HTERT RPE-1 (cell line): ENCODE measurements around the gene PAX5.

Experiments
- in situ Hi-C: fragments of 300-500 bp; cut with MboI; formaldehyde crosslinking; loops from 4 replicates; pipeline ENCODE4 v1.14.3; 2020; ENCODE audit warnings: low sequenced_read_pairs

Gene PAX5

GRCh38 chr9:36905101-36906066 lies 128.7 kb downstream of the PAX5 start:
- in situ Hi-C loops = no loop called here

GRCh38 chr9:36903541-36904435 lies 130.3 kb downstream of the PAX5 start:
- in situ Hi-C loops = no loop called here

GRCh38 chr9:36902861-36903524 lies 131.1 kb downstream of the PAX5 start:
- in situ Hi-C loops = no loop called here

GRCh38 chr9:36902080-36902716 lies 131.9 kb downstream of the PAX5 start:
- in situ Hi-C loops = no loop called here

- in situ Hi-C loops = no loop called here
These were observed 132.5 kb downstream of the PAX5 start for GRCh38 chr9:36901528-36901927.

GRCh38 chr9:36900856-36901220 lies 133.2 kb downstream of the PAX5 start:
- in situ Hi-C loops = no loop called here

- in situ Hi-C loops = no loop called here
These were observed 133.8 kb downstream of the PAX5 start for GRCh38 chr9:36900136-36900855.

- in situ Hi-C loops = no loop called here
These were observed 134.7 kb downstream of the PAX5 start for GRCh38 chr9:36899406-36899805.

- in situ Hi-C loops = no loop called here
These were observed 135.5 kb downstream of the PAX5 start for GRCh38 chr9:36898431-36899020.

- in situ Hi-C loops = no loop called here
These were observed 136.6 kb downstream of the PAX5 start for GRCh38 chr9:36897478-36897877.

GRCh38 chr9:36897019-36897418 lies 137.0 kb downstream of the PAX5 start:
- in situ Hi-C loops = no loop called here

- in situ Hi-C loops = no loop called here
These were observed 137.8 kb downstream of the PAX5 start for GRCh38 chr9:36896296-36896695.

GRCh38 chr9:36895744-36896260 lies 138.3 kb downstream of the PAX5 start:
- in situ Hi-C loops = no loop called here

GRCh38 chr9:36894695-36895310 lies 139.3 kb downstream of the PAX5 start:
- in situ Hi-C loops = no loop called here

GRCh38 chr9:36893911-36894310 lies 140.2 kb downstream of the PAX5 start:
- in situ Hi-C loops = no loop called here

GRCh38 chr9:36893184-36893583 lies 140.9 kb downstream of the PAX5 start:
- in situ Hi-C loops = no loop called here

- in situ Hi-C loops = no loop called here
These were observed 141.8 kb downstream of the PAX5 start for GRCh38 chr9:36892279-36892678.

GRCh38 chr9:36891341-36891811 lies 142.7 kb downstream of the PAX5 start:
- in situ Hi-C loops = no loop called here

- in situ Hi-C loops = no loop called here
These were observed 144.2 kb downstream of the PAX5 start for GRCh38 chr9:36889844-36890243.
